ENCODE data around the gene SUCLG2. TPM values are rescaled to one million over a fixed set of nuclear protein-coding genes. Genes with fewer than 3 reads are reported as not detected.

Gene SUCLG2
- total RNA-seq, 1 experiment from 2014 or later, result 22.3 TPM

- no peak overlapping the region for H2AFZ ChIP-seq (ENCODE audit: low read length)
- H3F3A ChIP-seq (ENCODE audit: low read length, unreplicated experiment), result no peaks in the 10 kb centered on the region
- H3K27ac ChIP-seq (ENCODE audit: low read length), result no peak overlapping the region
- H3K79me2 ChIP-seq (ENCODE audit: low read length), result no peaks in the 10 kb centered on the region
- no peak overlapping the region for H3K4me2 ChIP-seq (ENCODE audit: low read length)
- DNase-seq, result no peak
- TF ChIP-seq, protein P1, sequence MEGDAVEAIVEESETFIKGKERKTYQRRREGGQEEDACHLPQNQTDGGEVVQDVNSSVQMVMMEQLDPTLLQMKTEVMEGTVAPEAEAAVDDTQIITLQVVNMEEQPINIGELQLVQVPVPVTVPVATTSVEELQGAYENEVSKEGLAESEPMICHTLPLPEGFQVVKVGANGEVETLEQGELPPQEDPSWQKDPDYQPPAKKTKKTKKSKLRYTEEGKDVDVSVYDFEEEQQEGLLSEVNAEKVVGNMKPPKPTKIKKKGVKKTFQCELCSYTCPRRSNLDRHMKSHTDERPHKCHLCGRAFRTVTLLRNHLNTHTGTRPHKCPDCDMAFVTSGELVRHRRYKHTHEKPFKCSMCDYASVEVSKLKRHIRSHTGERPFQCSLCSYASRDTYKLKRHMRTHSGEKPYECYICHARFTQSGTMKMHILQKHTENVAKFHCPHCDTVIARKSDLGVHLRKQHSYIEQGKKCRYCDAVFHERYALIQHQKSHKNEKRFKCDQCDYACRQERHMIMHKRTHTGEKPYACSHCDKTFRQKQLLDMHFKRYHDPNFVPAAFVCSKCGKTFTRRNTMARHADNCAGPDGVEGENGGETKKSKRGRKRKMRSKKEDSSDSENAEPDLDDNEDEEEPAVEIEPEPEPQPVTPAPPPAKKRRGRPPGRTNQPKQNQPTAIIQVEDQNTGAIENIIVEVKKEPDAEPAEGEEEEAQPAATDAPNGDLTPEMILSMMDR (conservative IDR thresholded peaks at IDR 0.05; ENCODE audit: low read depth, low read length), result no peak
- TF ChIP-seq EZH2 (IDR thresholded peaks at IDR 0.05; ENCODE audit: low read length, unreplicated experiment) (no peak), EZH2phosphoT487 (IDR thresholded peaks at IDR 0.05; ENCODE audit: borderline replicate concordance, low read length) (no peak)
- BruUV-seq (replicated peaks), result no TSS peak
- H3K4me3 ChIP-seq (ENCODE audit: low read length), result no peak overlapping the region
- no peaks in the 10 kb centered on the region for H4K20me1 ChIP-seq (ENCODE audit: low read length)
- CTCF ChIA-PET, result no interaction called here
- no peaks in the 10 kb centered on the region for H3K9me3 ChIP-seq (ENCODE audit: low read length)
- H3K9ac ChIP-seq (ENCODE audit: low read length), result no peak overlapping the region
- H3K9me2 ChIP-seq (replicated peaks; ENCODE audit: low read length), result no peaks in the 10 kb centered on the region
- no peak; the same call in 1 of the 2 replicates for ATAC-seq
- no peaks in the 10 kb centered on the region for H3K36me3 ChIP-seq (ENCODE audit: low read depth, low read length)
- POLR2A ChIA-PET (ENCODE audit: unreplicated experiment), result no interaction called here
- H3K27me3 ChIP-seq (ENCODE audit: low read length), result no peaks in the 10 kb centered on the region
- intact Hi-C loops (cut with micrococcal nuclease), result no loop called here
- no peaks in the 10 kb centered on the region for H3K4me1 ChIP-seq (ENCODE audit: insufficient read depth, low read length)
These were observed 329.2 kb downstream of the SUCLG2 start for GRCh38 chr3:67325231-67325630.
